Transverse colon (tissue), 4 donors: ENCODE results near the gene UBE3A. TPM values are rescaled to one million over a fixed set of nuclear protein-coding genes. Genes with fewer than 3 reads are reported as not detected.

Source experiments
- DNase-seq: peaks from one replicate; pipeline ENCODE4 v3.0.0-alpha.2; 2019
- H3K27ac ChIP-seq, 4 donors: fragments of 200-600 bp; sonication (generic); 2 replicates each; pipeline ENCODE4 v1.5.1; 2016 to 2018; ENCODE audit warnings: inconsistent platforms in 4 of 4
- H3K27me3 ChIP-seq: fragments of 200-600 bp; sonication (generic); 2 replicates; pipeline ENCODE4 v1.5.1; 2017; ENCODE audit warnings: inconsistent platforms
- H3K36me3 ChIP-seq, 4 donors: fragments of 200-600 bp; sonication (generic); 2 replicates each; pipeline ENCODE4 v1.5.1; 2017 to 2019; ENCODE audit warnings: inconsistent platforms in 4 of 4
- H3K4me1 ChIP-seq, 4 donors: fragments of 200-600 bp; sonication (generic); 2 replicates each; pipeline ENCODE4 v1.5.1; 2017 to 2020; ENCODE audit warnings: inconsistent platforms in 4 of 4
- H3K4me3 ChIP-seq, 4 donors: fragments of 200-600 bp; sonication (generic); 1 replicate in 1 of 4; 2 replicates in 3 of 4; pipeline versions ENCODE4 v1.5.1 to v1.6.1; 2017 to 2019; ENCODE audit warnings: inconsistent platforms in 4 of 4
- H3K9me3 ChIP-seq, 2 donors: fragments of 200-600 bp; sonication (generic); 2 replicates each; pipeline ENCODE4 v1.5.1; 2017 to 2019; ENCODE audit warnings: inconsistent platforms in 2 of 2
- EP300 ChIP-seq: sonication (generic); formaldehyde crosslinking; IDR thresholded peaks from one replicate; pipeline ENCODE4 v1.6.1; 2017; ENCODE audit warnings: antibody characterized with exemption, low read depth
- POLR2A ChIP-seq: fragments of 450-650 bp; IDR thresholded peaks from one replicate; pipeline ENCODE4 v1.6.1; 2016; ENCODE audit warnings: antibody characterized with exemption, mild to moderate bottlenecking, moderate library complexity
- POLR2AphosphoS5 ChIP-seq, 3 donors: sonication (generic); formaldehyde crosslinking; IDR thresholded peaks; one replicate each; pipeline ENCODE4 v1.6.1; 2016; ENCODE audit warnings: antibody characterized with exemption in 3 of 3
- WGBS, 2 donors: methylation state at CpG; one replicate each; pipeline ENCODE4 v1.1.5; 2018; ENCODE audit warnings: low coverage in 1 of 2; 5-methylcytosine and 5-hydroxymethylcytosine counted together
- in situ Hi-C, 4 donors: fragments of 200-750 bp; cut with MboI; loops; one replicate each; pipeline versions ENCODE4 v1.15.0 to v1.15.1; 2017; ENCODE audit warnings: low sequenced_read_pairs in 3 of 4, low pct_ligation_motif_present in 1 of 4, low pct_unique_long_range_greater_than_20kb in 1 of 4
- intact Hi-C: fragments of 100-400 bp; cut with DNase I; formaldehyde crosslinking; loops from one replicate; pipeline ENCODE4 v1.15.1; 2023; ENCODE audit warnings: low total_unique reads
- total RNA-seq, 4 donors: library from RNA; depleted of rRNA; stranded (reverse); fragments of >200 nt; gene quantifications; one replicate each; pipeline ENCODE4 v1.1.0, GENCODE V29; 2016
- TF ChIP-seq, protein P1 (sequence below), 5 experiments: fragments of 200-600 bp in 3 of 5; fragments of 450-650 bp in 2 of 5; sonication (generic) in 3 of 5; IDR thresholded peaks; 1 replicate in 2 of 5; 2 replicates in 3 of 5; pipeline ENCODE4 v1.5.1; 2016 to 2017; ENCODE audit warnings: antibody characterized with exemption in 5 of 5, inconsistent platforms in 3 of 5, mild to moderate bottlenecking in 2 of 5, moderate library complexity in 1 of 5

Gene UBE3A
- total RNA-seq, 4 donors from 2014 or later, result 52.1 to 92.1 (median 76.5) TPM

- 73 to 83% methylated on average over 2 of the region's 2 CpGs for WGBS, 2 donors
- H3K27ac ChIP-seq, result no peak overlapping the region
- peaks cover 0 to 20% (median 3%) of the 10 kb centered on the region in 4 donors for H3K36me3 ChIP-seq
- in situ Hi-C loops (no loop called here), intact Hi-C loops (no loop called here)
- TF ChIP-seq EP300 (no peak), POLR2AphosphoS5 (IDR thresholded peaks at IDR 0.05) (no peak), POLR2A (no peak)
- TF ChIP-seq, protein P1, sequence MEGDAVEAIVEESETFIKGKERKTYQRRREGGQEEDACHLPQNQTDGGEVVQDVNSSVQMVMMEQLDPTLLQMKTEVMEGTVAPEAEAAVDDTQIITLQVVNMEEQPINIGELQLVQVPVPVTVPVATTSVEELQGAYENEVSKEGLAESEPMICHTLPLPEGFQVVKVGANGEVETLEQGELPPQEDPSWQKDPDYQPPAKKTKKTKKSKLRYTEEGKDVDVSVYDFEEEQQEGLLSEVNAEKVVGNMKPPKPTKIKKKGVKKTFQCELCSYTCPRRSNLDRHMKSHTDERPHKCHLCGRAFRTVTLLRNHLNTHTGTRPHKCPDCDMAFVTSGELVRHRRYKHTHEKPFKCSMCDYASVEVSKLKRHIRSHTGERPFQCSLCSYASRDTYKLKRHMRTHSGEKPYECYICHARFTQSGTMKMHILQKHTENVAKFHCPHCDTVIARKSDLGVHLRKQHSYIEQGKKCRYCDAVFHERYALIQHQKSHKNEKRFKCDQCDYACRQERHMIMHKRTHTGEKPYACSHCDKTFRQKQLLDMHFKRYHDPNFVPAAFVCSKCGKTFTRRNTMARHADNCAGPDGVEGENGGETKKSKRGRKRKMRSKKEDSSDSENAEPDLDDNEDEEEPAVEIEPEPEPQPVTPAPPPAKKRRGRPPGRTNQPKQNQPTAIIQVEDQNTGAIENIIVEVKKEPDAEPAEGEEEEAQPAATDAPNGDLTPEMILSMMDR (IDR thresholded peaks at IDR 0.05), result no peak
- no peaks in the 10 kb centered on the region for H3K9me3 ChIP-seq
- DNase-seq, result no peak
- H3K27me3 ChIP-seq, result no peaks in the 10 kb centered on the region
- no peak overlapping the region for H3K4me3 ChIP-seq
- peaks cover 0 to 4% (median 0%) of the 10 kb centered on the region in 4 donors for H3K4me1 ChIP-seq
Measured at GRCh38 chr15:25331860-25332259, 107.0 kb downstream of the UBE3A start.

- WGBS, 2 donors, result 95 to 98% methylated on average over 2 of the region's 2 CpGs
- intact Hi-C loops, result no loop called here
- no peak overlapping the region for H3K27ac ChIP-seq
Measured at GRCh38 chr15:25331404-25331803, 107.4 kb downstream of the UBE3A start.

GRCh38 chr15:25329696-25330095 lies 109.1 kb downstream of the UBE3A start:
- in situ Hi-C loops, result no loop called here
- Histone ChIP-seq H3K4me3 (no peak overlapping the region), H3K9me3 (no peaks in the 10 kb centered on the region), H3K4me1 (peaks cover 0 to 4% (median 0%) of the 10 kb centered on the region in 4 donors), H3K27ac (no peak overlapping the region), H3K36me3 (peaks cover 0 to 3% (median 0%) of the 10 kb centered on the region in 4 donors), H3K27me3 (no peaks in the 10 kb centered on the region)
- WGBS, 2 donors, result 54 to 64% methylated on average over 2 of the region's 2 CpGs
- no peak for TF ChIP-seq POLR2AphosphoS5 (IDR thresholded peaks at IDR 0.05)
- TF ChIP-seq, protein P1 (IDR thresholded peaks at IDR 0.05), result no peak
- TF ChIP-seq EP300, result no peak
- TF ChIP-seq POLR2A, result no peak
- intact Hi-C loops, result no loop called here
- DNase-seq, result no peak

More at GRCh38 chr15:25331404-25331803, 107.4 kb downstream of the UBE3A start:
- Histone ChIP-seq H3K9me3 (no peaks in the 10 kb centered on the region), H3K4me1 (peaks cover 0 to 4% (median 0%) of the 10 kb centered on the region in 4 donors), H3K36me3 (peaks cover 0 to 15% (median under 1%) of the 10 kb centered on the region in 4 donors), H3K27me3 (no peaks in the 10 kb centered on the region), H3K4me3 (no peak overlapping the region)
- in situ Hi-C loops, result no loop called here
- DNase-seq, result no peak
- TF ChIP-seq POLR2AphosphoS5 (IDR thresholded peaks at IDR 0.05) (no peak), EP300 (no peak), POLR2A (no peak)
- TF ChIP-seq, protein P1 (IDR thresholded peaks at IDR 0.05), result no peak

- Histone ChIP-seq H3K36me3 (no peaks in the 10 kb centered on the region), H3K4me3 (no peak overlapping the region), H3K27ac (no peak overlapping the region), H3K4me1 (peaks cover 0 to 4% (median 0%) of the 10 kb centered on the region in 4 donors), H3K9me3 (no peaks in the 10 kb centered on the region), H3K27me3 (no peaks in the 10 kb centered on the region)
- in situ Hi-C loops (no loop called here), intact Hi-C loops (no loop called here)
- 49 to 52% methylated on average over 3 to 5 of the region's 5 CpGs for WGBS, 2 donors
- DNase-seq, result peak; percentile 9
- TF ChIP-seq, protein P1 (IDR thresholded peaks at IDR 0.05), result no peak
- TF ChIP-seq POLR2A (no peak), EP300 (no peak), POLR2AphosphoS5 (IDR thresholded peaks at IDR 0.05) (no peak)
Measured at GRCh38 chr15:25327686-25328085, 111.1 kb downstream of the UBE3A start.
